Measurements from ENCODE around the gene TGFBR3L. TPM values are rescaled to one million over a fixed set of nuclear protein-coding genes. Genes with fewer than 3 reads are reported as not detected.

TGFBR3L gene
- total and polyA plus RNA-seq, 2 donors (not counting 3 experiments of a cell fraction or from before 2014, with no cell fraction given): 0.35 TPM; not detected in 1

DNA sequence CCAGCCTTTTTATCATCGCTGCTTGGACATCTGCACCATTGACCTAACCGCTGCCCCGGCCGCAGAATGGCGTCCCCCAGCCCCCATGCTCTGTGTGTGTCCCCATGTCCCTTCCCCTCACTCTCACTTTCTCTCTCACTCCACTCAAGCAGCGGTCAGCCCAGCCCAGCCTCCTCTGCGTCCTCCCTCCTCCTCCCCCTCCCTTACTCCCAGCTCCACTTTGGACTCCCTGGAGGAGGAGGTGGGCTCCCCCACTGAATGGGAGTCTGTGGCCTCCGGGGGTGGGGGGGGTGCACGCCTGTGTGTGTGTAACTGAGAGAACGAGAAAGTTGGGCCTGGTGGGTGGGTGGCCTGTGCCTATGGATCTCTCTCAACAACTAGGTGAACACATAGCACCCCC is 8.8 kb upstream of the TGFBR3L start:
- intact Hi-C loops (cut with micrococcal nuclease): no loop called here
- peaks cover 0 to 11% of the 10 kb centered on the region in 2 experiments for H3K36me3 ChIP-seq (ENCODE audit: control insufficient read depth in 2 of 2, extremely low read depth in 1 of 2, insufficient read depth in 2 of 2, low read length in 2 of 2)
- H3K9ac ChIP-seq (replicated peaks; ENCODE audit: extremely low read depth, insufficient read depth, low read length): no peak overlapping the region
- H3K27me3 ChIP-seq (ENCODE audit: control insufficient read depth in 2 of 2, insufficient read depth in 2 of 2, low read length in 2 of 2): no peaks in the 10 kb centered on the region
- no TSS peak for BruUV-seq (replicated peaks)
- H3K4me3 ChIP-seq (replicated peaks in 1 of 3; ENCODE audit: insufficient read depth in 1 of 3, low read depth in 1 of 3, low read length in 3 of 3): no peak overlapping the region
- no peak for TF ChIP-seq EZH2 (IDR thresholded peaks at IDR 0.05; ENCODE audit: borderline replicate concordance, low read depth, low read length, severe bottlenecking)
- no peaks in the 10 kb centered on the region for H4K20me1 ChIP-seq (replicated peaks; ENCODE audit: control insufficient read depth, extremely low read depth, insufficient read depth, low read length)
- dilution Hi-C loops (cut with MboI; ENCODE audit: extremely low pct_ligation_motif_present, low sequenced_read_pairs): no loop called here
- H3K9me3 ChIP-seq (replicated peaks; ENCODE audit: control insufficient read depth, insufficient read depth, low read length): no peaks in the 10 kb centered on the region
- no peaks in the 10 kb centered on the region for H3K9me1 ChIP-seq (replicated peaks; ENCODE audit: control insufficient read depth, extremely low read depth, insufficient read depth, low read length)
- H3K27ac ChIP-seq (ENCODE audit: insufficient read depth, low read depth, low read length): no peak overlapping the region
- DNase-seq (ENCODE audit: low read depth, low spot score) (no peak), FAIRE-seq (no peak)
- H3K79me2 ChIP-seq (ENCODE audit: control insufficient read depth, insufficient read depth, low read length): peaks cover 28% of the 10 kb centered on the region
- H3K4me1 ChIP-seq (ENCODE audit: control insufficient read depth, extremely low read depth, insufficient read depth, low read length): peaks cover 16% of the 10 kb centered on the region
- ChIA-PET CTCF (no interaction called here), POLR2A (no interaction called here)
- no peak overlapping the region for H2AFZ ChIP-seq (ENCODE audit: low read depth, low read length)
- H3K4me2 ChIP-seq (ENCODE audit: insufficient read depth, low read length): no peak overlapping the region

DNA sequence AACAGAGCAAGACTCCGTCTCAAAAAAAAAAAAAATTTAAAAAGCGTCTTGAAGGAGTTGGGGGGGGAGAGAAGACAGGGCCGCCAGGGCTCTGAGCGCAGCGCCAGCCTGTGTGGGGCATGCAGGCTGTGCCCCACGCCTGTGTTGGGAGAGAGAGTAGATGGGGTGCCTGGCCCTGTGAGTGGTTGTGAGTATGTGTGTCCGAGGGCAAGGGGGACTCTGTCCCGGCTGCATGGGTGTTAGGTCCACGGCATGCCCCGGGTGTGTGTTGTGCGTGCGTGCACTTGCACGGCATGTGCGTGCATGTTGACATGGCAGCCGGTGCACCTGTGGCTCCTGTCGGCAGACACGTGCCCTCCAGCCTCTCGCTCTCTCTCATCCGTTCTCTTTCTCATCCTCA is 7.5 kb upstream of the TGFBR3L start:
- no peak overlapping the region for H3K27ac ChIP-seq (ENCODE audit: insufficient read depth, low read depth, low read length)
- no peak for DNase-seq (ENCODE audit: low read depth, low spot score)
- no peaks in the 10 kb centered on the region for H3K9me1 ChIP-seq (replicated peaks; ENCODE audit: control insufficient read depth, extremely low read depth, insufficient read depth, low read length)
- H3K9ac ChIP-seq (replicated peaks; ENCODE audit: extremely low read depth, insufficient read depth, low read length): no peak overlapping the region
- no peaks in the 10 kb centered on the region for H3K9me3 ChIP-seq (replicated peaks; ENCODE audit: control insufficient read depth, insufficient read depth, low read length)
- TF ChIP-seq EZH2 (IDR thresholded peaks at IDR 0.05; ENCODE audit: borderline replicate concordance, low read depth, low read length, severe bottlenecking) (no peak), JUN (IDR thresholded peaks at IDR 0.05; ENCODE audit: borderline replicate concordance, insufficient read depth, insufficient read length, low read depth) (no peak), GATA2 (IDR thresholded peaks at IDR 0.05; ENCODE audit: insufficient read depth, insufficient read length, low read depth, low read length) (no peak), MYC (IDR thresholded peaks at IDR 0.05; ENCODE audit: low read depth, low read length) (no peak), FOS (IDR thresholded peaks at IDR 0.05; ENCODE audit: borderline replicate concordance, insufficient read depth, low read length) (no peak), POLR2A (IDR thresholded peaks at IDR 0.05; ENCODE audit: low read depth, low read length) (no peak), POLR2AphosphoS5 (IDR thresholded peaks at IDR 0.05; ENCODE audit: insufficient read depth, low read depth, low read length) (no peak)
- TF ChIP-seq, protein P1, sequence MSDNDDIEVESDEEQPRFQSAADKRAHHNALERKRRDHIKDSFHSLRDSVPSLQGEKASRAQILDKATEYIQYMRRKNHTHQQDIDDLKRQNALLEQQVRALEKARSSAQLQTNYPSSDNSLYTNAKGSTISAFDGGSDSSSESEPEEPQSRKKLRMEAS (IDR thresholded peaks at IDR 0.05; ENCODE audit: insufficient read depth, insufficient read length): no peak
- TF ChIP-seq, protein P2, sequence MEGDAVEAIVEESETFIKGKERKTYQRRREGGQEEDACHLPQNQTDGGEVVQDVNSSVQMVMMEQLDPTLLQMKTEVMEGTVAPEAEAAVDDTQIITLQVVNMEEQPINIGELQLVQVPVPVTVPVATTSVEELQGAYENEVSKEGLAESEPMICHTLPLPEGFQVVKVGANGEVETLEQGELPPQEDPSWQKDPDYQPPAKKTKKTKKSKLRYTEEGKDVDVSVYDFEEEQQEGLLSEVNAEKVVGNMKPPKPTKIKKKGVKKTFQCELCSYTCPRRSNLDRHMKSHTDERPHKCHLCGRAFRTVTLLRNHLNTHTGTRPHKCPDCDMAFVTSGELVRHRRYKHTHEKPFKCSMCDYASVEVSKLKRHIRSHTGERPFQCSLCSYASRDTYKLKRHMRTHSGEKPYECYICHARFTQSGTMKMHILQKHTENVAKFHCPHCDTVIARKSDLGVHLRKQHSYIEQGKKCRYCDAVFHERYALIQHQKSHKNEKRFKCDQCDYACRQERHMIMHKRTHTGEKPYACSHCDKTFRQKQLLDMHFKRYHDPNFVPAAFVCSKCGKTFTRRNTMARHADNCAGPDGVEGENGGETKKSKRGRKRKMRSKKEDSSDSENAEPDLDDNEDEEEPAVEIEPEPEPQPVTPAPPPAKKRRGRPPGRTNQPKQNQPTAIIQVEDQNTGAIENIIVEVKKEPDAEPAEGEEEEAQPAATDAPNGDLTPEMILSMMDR (IDR thresholded peaks at IDR 0.05; ENCODE audit: extremely low read depth in 1 of 2, insufficient read depth in 1 of 2, low read depth in 1 of 2, low read length in 2 of 2): no peak
- peaks cover 0 to 21% of the 10 kb centered on the region in 2 experiments for H3K36me3 ChIP-seq (ENCODE audit: control insufficient read depth in 2 of 2, extremely low read depth in 1 of 2, insufficient read depth in 2 of 2, low read length in 2 of 2)
- no peak overlapping the region for H3K4me3 ChIP-seq (replicated peaks in 1 of 3; ENCODE audit: insufficient read depth in 1 of 3, low read depth in 1 of 3, low read length in 3 of 3)
- POLR2A ChIA-PET: interaction anchor here (0.7 kb wide), 1 partner anchor 13 kb away, joined by 4 read pairs; the partner anchor contains the start of gene SNAPC2
- intact Hi-C loops (cut with micrococcal nuclease): no loop called here
- no peak for FAIRE-seq
- CTCF ChIA-PET: interaction anchor here (1.0 kb wide), 1 partner anchor 11 kb away, joined by 4 read pairs; no protein-coding TSS in a partner anchor
- peaks cover 16% of the 10 kb centered on the region for H3K4me1 ChIP-seq (ENCODE audit: control insufficient read depth, extremely low read depth, insufficient read depth, low read length)
- no peak overlapping the region for H2AFZ ChIP-seq (ENCODE audit: low read depth, low read length)
- H3K79me2 ChIP-seq (ENCODE audit: control insufficient read depth, insufficient read depth, low read length): peaks cover 28% of the 10 kb centered on the region
- H4K20me1 ChIP-seq (replicated peaks; ENCODE audit: control insufficient read depth, extremely low read depth, insufficient read depth, low read length): no peaks in the 10 kb centered on the region
- H3K27me3 ChIP-seq (ENCODE audit: control insufficient read depth in 2 of 2, insufficient read depth in 2 of 2, low read length in 2 of 2): no peaks in the 10 kb centered on the region
- H3K4me2 ChIP-seq (ENCODE audit: insufficient read depth, low read length): no peak overlapping the region
- dilution Hi-C loops (cut with MboI; ENCODE audit: extremely low pct_ligation_motif_present, low sequenced_read_pairs): no loop called here
- no TSS peak for BruUV-seq (replicated peaks)
